Activated T-cell treated with anti-CD3 and anti-CD28 coated beads, Interleukin-2, amount 50 U/mL, for 1 hour (primary cell): ENCODE results near the gene SIGLECL1.

Source experiments
- DNase-seq: peaks from one replicate; pipeline ENCODE4 v3.0.0-alpha.2; 2020

SIGLECL1 gene

DNA sequence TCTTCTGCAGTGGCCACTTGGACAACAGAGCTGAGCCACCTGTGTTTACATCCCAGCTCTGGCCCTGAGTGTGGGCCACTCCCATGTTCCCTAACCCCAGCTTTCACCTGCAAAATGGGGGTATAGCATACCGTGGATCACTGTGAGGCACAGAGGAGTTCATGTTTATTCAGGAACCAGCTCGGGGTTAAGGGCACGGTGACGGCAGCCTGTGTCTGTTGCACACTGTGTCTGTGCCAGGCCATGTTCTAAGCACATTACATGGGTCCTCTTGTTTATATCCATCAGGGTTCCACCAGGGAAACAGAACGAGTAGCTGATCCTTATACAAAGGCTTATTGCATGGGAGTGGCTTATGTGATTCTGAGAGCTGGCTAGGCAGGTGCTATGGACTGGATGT lies 46.5 kb downstream of the SIGLECL1 start:
- DNase-seq: no peak

DNA sequence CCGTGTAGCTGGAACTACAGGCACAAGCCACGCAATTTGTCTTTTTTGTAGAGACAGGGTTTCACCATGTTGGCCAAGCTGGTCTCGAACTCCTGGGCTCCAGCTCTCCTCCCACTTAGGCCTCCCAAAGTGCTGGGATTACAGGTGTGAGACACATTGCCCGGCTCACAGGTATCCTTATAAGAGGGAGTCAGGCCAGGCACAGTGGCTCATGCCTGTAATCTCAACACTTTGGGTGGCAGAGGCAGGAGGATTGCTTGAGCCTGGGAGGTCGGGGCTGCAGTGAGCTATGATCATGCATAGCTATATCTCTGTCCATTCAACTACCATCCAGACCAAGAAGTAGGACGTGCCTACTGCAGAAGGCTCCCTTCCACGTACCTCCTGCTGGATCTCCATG lies 50.4 kb downstream of the SIGLECL1 start:
- DNase-seq: no peak

DNA sequence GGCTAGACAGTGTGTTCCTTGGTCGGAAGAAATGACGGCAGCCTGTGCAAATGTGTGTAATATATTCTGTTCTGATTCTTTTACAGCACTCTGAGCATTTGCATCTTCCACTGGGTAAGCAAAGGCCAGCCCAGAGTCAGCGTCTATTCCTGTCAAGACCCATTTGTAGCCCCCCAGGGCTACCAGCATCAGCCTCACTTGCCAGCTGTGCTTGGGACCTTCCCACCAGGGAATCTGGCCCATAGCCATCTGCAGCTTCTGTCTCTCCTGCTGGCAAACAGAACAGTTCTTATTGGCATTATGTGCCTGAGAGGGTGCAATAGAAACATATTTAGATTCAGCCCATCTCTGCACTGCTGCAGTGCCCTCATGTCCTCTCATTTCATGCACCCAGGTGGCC lies 54.6 kb downstream of the SIGLECL1 start:
- DNase-seq: no peak

DNA sequence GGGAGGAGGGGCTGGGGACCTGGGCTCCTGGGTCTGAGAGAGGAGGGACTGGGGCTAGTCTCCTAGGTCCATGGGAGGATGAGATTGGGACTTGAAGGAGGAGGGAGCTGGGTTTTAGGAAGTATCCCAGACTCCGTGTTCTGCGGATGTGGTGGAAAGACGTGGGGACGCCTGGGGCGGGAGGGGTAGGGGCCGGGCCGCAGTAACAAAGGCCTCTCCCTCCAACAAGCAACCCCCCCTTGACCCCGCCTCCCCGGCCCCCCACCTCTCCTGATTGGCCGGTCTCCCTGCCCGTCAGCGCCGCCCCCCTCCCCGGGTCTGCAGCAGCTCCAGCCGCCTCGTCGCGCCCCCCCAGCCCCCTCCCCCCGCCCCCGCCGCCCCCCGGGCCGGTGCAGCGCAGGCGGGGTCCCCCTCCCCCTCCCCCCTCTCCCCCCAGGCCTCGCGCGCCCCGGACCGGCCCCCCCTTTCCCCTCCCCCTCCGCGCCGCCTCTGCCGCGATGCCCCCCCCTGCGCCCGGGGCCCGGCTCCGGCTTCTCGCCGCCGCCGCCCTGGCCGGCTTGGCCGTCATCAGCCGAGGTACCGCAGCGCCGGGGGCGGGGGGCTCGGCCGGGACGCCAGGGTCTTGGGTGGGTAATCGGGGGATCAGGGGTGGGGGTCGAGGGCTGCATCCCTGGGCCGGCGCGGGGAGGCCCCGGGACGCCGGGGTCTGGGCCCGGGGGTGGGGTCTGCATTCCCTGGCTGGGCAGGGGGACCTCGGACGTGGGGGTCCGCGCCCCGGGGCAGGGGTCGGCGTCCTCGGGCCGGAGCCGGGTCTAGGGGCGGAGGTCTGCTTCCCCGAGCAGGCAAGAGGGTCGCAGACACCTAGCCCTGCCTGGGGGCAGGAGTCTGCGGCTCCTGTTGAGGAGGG lies 60.7 kb downstream of the SIGLECL1 start, which contains the start of gene IGLON5:
Gene IGLON5, plus strand, starts transcription at position 294 of the 907 bp plus-strand sequence. Its CDS starts 204 bp downstream, at position 498.
- no peak for DNase-seq

DNA sequence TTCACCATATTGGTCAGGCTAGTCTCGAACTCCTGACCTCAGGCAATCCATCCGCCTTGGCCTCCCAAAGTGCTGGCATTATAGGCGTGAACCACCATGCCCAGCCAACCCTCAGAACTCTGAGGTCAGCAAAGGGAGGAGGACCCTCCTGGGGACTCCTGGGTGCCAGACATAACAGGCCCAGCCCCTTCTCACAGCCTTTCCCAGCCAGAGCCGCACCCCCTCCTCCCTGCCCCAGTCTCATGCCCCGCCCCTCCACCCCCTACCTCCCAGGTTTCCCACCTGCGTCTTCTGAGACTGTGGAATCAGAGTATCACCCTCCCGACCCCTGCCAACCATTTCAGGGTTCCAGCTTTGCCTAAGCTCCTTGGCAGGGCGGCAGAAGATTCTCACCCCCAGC lies 65.8 kb downstream of the SIGLECL1 start:
- no peak for DNase-seq

DNA sequence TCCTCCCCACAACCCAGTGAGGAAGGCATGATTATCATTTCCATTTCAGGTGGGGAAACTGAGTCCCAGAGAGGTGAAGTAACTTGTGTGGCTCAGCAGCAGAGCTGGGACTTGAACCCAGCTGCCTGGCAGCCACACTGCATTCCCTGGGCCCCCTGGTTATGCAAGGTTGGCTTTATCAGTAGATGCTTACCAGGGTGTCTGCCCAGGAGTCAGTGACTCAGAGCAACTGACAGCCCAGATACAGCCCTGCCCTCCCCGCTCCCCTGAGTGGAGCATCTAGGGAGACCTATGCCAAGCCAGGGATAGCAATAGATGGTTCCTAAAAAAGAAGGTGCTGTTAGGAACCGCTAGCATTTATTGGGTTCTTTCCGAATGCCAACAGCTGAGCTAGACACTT lies 66.5 kb downstream of the SIGLECL1 start:
- no peak for DNase-seq

DNA sequence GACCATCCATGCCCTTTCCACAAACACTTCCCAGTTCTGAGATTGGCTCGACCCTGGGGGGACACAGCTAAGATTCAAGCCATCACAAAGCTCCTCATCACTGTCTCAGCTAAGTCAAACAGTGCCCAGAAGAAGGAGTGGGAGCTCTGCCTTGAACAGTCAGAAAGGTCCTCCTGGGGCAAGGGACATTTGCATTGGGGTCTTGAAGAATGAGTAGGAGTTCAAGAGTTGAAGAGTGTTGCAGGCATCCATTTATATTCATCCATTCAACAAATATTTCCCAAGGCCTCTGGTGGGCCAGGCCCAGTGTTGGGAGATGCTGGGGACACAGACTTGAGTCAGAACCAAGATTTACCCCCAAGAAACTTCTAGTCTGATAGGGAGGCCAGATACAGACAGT lies 67.1 kb downstream of the SIGLECL1 start:
- no peak for DNase-seq
